Activated naive CD4-positive, alpha-beta T cell treated with anti-CD3 and anti-CD28 coated beads, Interleukin-2, amount 50 U/mL, for 16 hours (primary cell): ENCODE results near the gene CDH19.
"Not testable (repeated sequence)": the region's sequence is repeated elsewhere in the genome, so short reads cannot be mapped to it uniquely, and the experiment has no call there.

Source experiments
- DNase-seq: peaks from one replicate; pipeline ENCODE4 v3.0.0-alpha.2; 2020

The CDH19 gene

GRCh38 chr18:66560094-66560493 lies 43.8 kb downstream of the CDH19 start:
- no peak for DNase-seq

- no peak for DNase-seq
Measured at GRCh38 chr18:66558773-66559172, 45.1 kb downstream of the CDH19 start.

GRCh38 chr18:66557091-66557490 lies 46.8 kb downstream of the CDH19 start:
- DNase-seq, result no peak

GRCh38 chr18:66555585-66555984 lies 48.3 kb downstream of the CDH19 start:
- DNase-seq, result no peak

- DNase-seq, result no peak
Measured at GRCh38 chr18:66553824-66554223, 50.1 kb downstream of the CDH19 start.

- DNase-seq, result no peak
Measured at GRCh38 chr18:66550366-66550765, 53.5 kb downstream of the CDH19 start.

GRCh38 chr18:66548747-66549146 lies 55.1 kb downstream of the CDH19 start:
- DNase-seq, result no peak

- no peak for DNase-seq
Measured at GRCh38 chr18:66534110-66534509, 69.8 kb downstream of the CDH19 start.

- no peak for DNase-seq
Measured at GRCh38 chr18:66533693-66534092, 70.2 kb downstream of the CDH19 start.

GRCh38 chr18:66523219-66523991 lies 80.5 kb downstream of the CDH19 start:
- no peak for DNase-seq

GRCh38 chr18:66513996-66514395 lies 89.9 kb downstream of the CDH19 start:
- DNase-seq, result no peak

GRCh38 chr18:66511792-66512191 lies 92.1 kb downstream of the CDH19 start:
- no peak for DNase-seq

GRCh38 chr18:66511289-66511688 lies 92.6 kb downstream of the CDH19 start:
- no peak for DNase-seq

GRCh38 chr18:66510357-66511045 lies 93.4 kb downstream of the CDH19 start:
- no peak for DNase-seq

- no peak for DNase-seq
Measured at GRCh38 chr18:66508937-66509336, 95.0 kb downstream of the CDH19 start.

- DNase-seq, result no peak
Measured at GRCh38 chr18:66506178-66506577, 97.7 kb downstream of the CDH19 start.

- no peak for DNase-seq
Measured at GRCh38 chr18:66497351-66497750, 106.5 kb downstream of the CDH19 start.

GRCh38 chr18:66495844-66496243 lies 108.0 kb downstream of the CDH19 start:
- no peak for DNase-seq

GRCh38 chr18:66473882-66474281 lies 130.0 kb downstream of the CDH19 start:
- DNase-seq, result no peak

GRCh38 chr18:66466184-66466583 lies 137.7 kb downstream of the CDH19 start:
- not testable (repeated sequence) for DNase-seq

- no peak for DNase-seq
Measured at GRCh38 chr18:66461344-66461743, 142.5 kb downstream of the CDH19 start.

GRCh38 chr18:66457245-66457644 lies 146.6 kb downstream of the CDH19 start:
- no peak for DNase-seq
